ENCODE data around the gene TMEM38B. TPM values are rescaled to one million over a fixed set of nuclear protein-coding genes. Genes with fewer than 3 reads are reported as not detected.
"Not testable (repeated sequence)": the region's sequence is repeated elsewhere in the genome, so short reads cannot be mapped to it uniquely, and the experiment has no call there.

Gene TMEM38B
- polyA plus RNA-seq, 1 experiment = 7.5 TPM

DNA sequence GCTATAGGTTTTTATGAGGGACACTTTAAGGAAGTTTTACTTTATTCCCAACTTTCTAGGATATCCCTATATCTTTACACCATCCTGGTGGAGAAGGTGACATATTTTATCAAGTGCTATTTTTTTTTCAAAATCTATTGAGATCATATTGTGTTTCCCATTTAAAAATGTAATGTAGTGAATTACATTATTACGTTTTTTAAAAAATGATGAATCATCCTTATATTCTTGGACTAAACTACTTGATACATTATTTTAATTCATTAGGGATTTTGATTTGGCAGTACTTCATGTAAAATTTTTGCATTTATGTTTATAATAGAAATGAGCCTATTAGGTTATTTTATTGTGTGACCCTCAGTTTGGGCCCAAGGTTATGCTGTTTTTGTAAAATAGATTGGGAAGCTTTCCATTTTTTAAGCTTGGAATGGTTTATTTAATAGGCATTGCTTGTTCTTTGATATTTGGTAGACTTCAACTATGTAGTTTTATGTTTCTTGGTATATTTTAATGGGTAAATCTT, 4.1 kb downstream of the TMEM38B start:
- POLR2A ChIA-PET = no interaction called here
- no peaks in the 10 kb centered on the region; the same call in 1 of the 2 replicates for H3K9me3 ChIP-seq (ENCODE audit: control insufficient read depth, insufficient read depth, low read length)
- no peak overlapping the region for H3K27ac ChIP-seq (ENCODE audit: low read depth, low read length)
- peaks cover 5% of the 10 kb centered on the region for H3K27me3 ChIP-seq (ENCODE audit: control insufficient read depth, insufficient read depth, low read length)
- no peak overlapping the region for H3K4me3 ChIP-seq (ENCODE audit: low read depth, low read length)
- CTCF ChIA-PET = no interaction called here
- DNase-seq (ENCODE audit: low read depth, low spot score) = no peak
- TF ChIP-seq, protein P1, sequence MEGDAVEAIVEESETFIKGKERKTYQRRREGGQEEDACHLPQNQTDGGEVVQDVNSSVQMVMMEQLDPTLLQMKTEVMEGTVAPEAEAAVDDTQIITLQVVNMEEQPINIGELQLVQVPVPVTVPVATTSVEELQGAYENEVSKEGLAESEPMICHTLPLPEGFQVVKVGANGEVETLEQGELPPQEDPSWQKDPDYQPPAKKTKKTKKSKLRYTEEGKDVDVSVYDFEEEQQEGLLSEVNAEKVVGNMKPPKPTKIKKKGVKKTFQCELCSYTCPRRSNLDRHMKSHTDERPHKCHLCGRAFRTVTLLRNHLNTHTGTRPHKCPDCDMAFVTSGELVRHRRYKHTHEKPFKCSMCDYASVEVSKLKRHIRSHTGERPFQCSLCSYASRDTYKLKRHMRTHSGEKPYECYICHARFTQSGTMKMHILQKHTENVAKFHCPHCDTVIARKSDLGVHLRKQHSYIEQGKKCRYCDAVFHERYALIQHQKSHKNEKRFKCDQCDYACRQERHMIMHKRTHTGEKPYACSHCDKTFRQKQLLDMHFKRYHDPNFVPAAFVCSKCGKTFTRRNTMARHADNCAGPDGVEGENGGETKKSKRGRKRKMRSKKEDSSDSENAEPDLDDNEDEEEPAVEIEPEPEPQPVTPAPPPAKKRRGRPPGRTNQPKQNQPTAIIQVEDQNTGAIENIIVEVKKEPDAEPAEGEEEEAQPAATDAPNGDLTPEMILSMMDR (IDR thresholded peaks at IDR 0.05; ENCODE audit: low read depth, low read length) = no peak

DNA sequence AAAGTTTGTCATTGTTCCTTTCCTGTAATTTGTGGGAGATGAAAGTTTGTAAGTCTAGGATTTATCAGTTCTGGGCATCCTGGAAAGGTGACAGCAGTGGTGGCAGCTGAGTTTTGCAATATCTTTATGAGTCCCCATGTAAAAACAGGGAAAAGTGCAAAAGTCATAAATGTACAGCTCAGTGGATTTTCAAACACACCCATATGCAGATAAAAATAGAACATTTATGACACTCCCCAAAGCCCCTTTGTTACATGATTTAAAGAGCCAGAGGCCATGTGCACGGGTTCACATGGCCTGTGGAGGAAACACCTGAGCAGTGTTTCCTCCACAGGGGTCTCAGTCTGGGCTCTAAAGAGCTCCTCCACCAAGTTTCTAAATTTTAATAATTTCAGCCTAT, 6.3 kb downstream of the TMEM38B start:
- no peak overlapping the region for H3K27ac ChIP-seq (ENCODE audit: low read depth, low read length)
- DNase-seq (ENCODE audit: low read depth, low spot score) = no peak
- H3K27me3 ChIP-seq (ENCODE audit: control insufficient read depth, insufficient read depth, low read length) = no peaks in the 10 kb centered on the region
- no peaks in the 10 kb centered on the region for H3K9me3 ChIP-seq (ENCODE audit: control insufficient read depth, insufficient read depth, low read length)
- ChIA-PET POLR2A (no interaction called here), CTCF (no interaction called here)
- H3K4me3 ChIP-seq (ENCODE audit: low read depth, low read length) = no peak overlapping the region
- TF ChIP-seq, protein P1 (IDR thresholded peaks at IDR 0.05; ENCODE audit: low read depth, low read length) = no peak

- no peak for DNase-seq (ENCODE audit: low read depth, low spot score)
- H3K27ac ChIP-seq (ENCODE audit: low read depth, low read length) = no peak overlapping the region
- no peak overlapping the region for H3K4me3 ChIP-seq (ENCODE audit: low read depth, low read length)
- ChIA-PET POLR2A (no interaction called here), CTCF (no interaction called here)
- H3K27me3 ChIP-seq (ENCODE audit: control insufficient read depth, insufficient read depth, low read length) = no peaks in the 10 kb centered on the region
- TF ChIP-seq, protein P1 (IDR thresholded peaks at IDR 0.05; ENCODE audit: low read depth, low read length) = no peak
- no peaks in the 10 kb centered on the region for H3K9me3 ChIP-seq (ENCODE audit: control insufficient read depth, insufficient read depth, low read length)
Observed at GRCh38 chr9:105701145-105701544, 6.8 kb downstream of the TMEM38B start.

DNA sequence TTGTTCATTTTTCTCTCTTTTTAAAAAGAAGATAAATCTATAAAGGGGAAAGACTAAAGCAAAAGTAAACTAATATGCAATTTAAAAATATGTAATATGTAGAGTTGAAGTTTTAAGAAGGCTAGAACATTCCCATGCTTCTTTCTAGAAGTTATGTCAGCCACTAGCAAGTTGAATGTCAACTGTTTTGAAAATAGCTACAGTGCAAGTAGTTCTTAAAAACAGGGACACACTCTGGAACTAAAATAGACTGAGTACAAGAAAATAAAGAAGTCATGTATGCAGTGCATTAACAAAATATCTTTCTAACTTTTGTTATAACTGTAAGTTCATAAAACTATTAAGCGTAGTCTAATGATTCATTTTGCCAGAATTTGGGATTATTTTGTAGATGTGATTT, 7.9 kb downstream of the TMEM38B start:
- H3K9me3 ChIP-seq (ENCODE audit: control insufficient read depth, insufficient read depth, low read length) = no peaks in the 10 kb centered on the region
- TF ChIP-seq, protein P1 (IDR thresholded peaks at IDR 0.05; ENCODE audit: low read depth, low read length) = no peak
- H3K27ac ChIP-seq (ENCODE audit: low read depth, low read length) = no peak overlapping the region
- no peaks in the 10 kb centered on the region for H3K27me3 ChIP-seq (ENCODE audit: control insufficient read depth, insufficient read depth, low read length)
- H3K4me3 ChIP-seq (ENCODE audit: low read depth, low read length) = no peak overlapping the region
- POLR2A ChIA-PET = no interaction called here
- DNase-seq (ENCODE audit: low read depth, low spot score) = no peak
- CTCF ChIA-PET = interaction anchor here (0.6 kb wide), 1 partner anchor 67 kb away, joined by 3 read pairs; no protein-coding TSS in a partner anchor

DNA sequence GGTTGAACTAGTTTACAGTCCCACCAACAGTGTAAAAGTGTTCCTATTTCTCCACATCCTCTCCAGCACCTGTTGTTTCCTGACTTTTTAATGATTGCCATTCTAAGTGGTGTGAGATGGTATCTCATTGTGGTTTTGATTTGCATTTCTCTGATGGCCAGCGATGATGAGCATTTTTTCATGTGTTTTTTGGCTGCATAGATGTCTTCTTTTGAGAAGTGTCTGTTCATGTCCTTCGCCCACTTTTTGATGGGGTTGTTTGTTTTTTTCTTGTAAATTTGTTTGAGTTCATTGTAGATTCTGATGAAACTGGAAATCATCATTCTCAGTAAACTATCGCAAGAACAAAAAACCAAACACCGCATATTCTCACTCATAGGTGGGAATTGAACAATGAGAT, 9.3 kb downstream of the TMEM38B start:
- H3K27me3 ChIP-seq (ENCODE audit: control insufficient read depth, insufficient read depth, low read length); POLR2A ChIA-PET; H3K9me3 ChIP-seq (ENCODE audit: control insufficient read depth, insufficient read depth, low read length); H3K4me3 ChIP-seq (ENCODE audit: low read depth, low read length); CTCF ChIA-PET; DNase-seq (ENCODE audit: low read depth, low spot score); H3K27ac ChIP-seq (ENCODE audit: low read depth, low read length): not testable (repeated sequence)

DNA sequence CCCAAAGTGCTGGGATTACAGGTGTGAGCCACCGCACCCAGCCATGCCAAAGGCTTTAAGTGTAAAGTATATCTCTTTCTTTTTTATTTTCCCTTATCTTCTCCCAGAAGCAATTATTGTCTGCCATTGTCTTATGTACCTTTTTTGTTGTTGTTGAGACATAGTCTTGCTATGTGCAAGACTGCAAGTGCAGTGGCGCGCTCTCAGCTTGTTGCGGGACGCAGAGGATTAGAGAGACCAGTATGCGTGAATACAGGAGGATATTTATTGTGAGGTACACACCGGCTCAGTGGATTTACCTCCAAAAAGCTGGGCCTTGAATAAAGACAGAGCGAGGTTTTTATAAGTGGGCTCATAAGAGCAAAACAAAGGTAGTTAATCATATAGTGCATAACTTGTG, 11.8 kb downstream of the TMEM38B start:
- no peak for DNase-seq (ENCODE audit: low read depth, low spot score)
- TF ChIP-seq, protein P1 (IDR thresholded peaks at IDR 0.05; ENCODE audit: low read depth, low read length) = no peak
- ChIA-PET CTCF (interaction anchor here (1.1 to 2.0 kb wide), 2 partner anchors 12 to 15 kb away, joined by 3 to 9 read pairs; no protein-coding TSS in a partner anchor), POLR2A (no interaction called here)
- H3K27me3 ChIP-seq (ENCODE audit: control insufficient read depth, insufficient read depth, low read length) = no peaks in the 10 kb centered on the region
- no peak overlapping the region for H3K27ac ChIP-seq (ENCODE audit: low read depth, low read length)
- no peaks in the 10 kb centered on the region for H3K9me3 ChIP-seq (ENCODE audit: control insufficient read depth, insufficient read depth, low read length)
- H3K4me3 ChIP-seq (ENCODE audit: low read depth, low read length) = no peak overlapping the region

Data from AG04450 (cell line).